ENCODE data around the gene HPS1.

The HPS1 gene

DNA sequence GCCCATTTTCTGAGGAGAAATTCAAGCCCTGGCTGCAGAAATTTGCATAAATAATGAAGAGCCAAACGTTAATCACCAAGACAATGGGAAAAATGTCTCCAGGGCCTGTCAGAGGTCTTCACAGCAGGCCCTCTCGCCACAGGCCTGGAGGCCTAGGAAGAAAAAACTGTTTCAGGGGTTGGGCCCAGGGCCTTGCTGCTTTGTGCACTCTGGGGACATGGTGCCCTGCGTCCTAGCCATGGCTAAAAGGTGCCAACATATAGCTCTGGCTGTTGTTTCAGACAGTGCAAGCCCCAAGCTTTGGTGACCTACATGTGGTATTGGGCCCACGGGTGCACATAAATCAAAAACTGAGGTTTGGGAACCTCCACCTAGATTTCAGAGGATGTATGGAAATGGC, 8.0 kb downstream of the HPS1 start:
- POLR2A ChIA-PET, result no interaction called here
- Histone ChIP-seq H3K4me3 (ENCODE audit: low read depth, low read length) (no peak overlapping the region), H3K27ac (ENCODE audit: extremely low read depth, low read depth, low read length) (no peak overlapping the region), H3K9me3 (ENCODE audit: control insufficient read depth, insufficient read depth, low read depth, low read length) (no peaks in the 10 kb centered on the region), H3K4me1 (ENCODE audit: control insufficient read depth, insufficient read depth, low read length) (no peaks in the 10 kb centered on the region), H3K36me3 (ENCODE audit: control insufficient read depth in 2 of 2, insufficient read depth in 1 of 2, low read length in 2 of 2) (peaks cover 20 to 66% of the 10 kb centered on the region in 2 experiments)
- TF ChIP-seq ZNF510 (tag by site-specific recombination; IDR thresholded peaks at IDR 0.05; ENCODE audit: insufficient replicate concordance) (no peak), ZNF585B (tag by site-specific recombination; IDR thresholded peaks at IDR 0.05) (peak; percentile 26; the same call in 1 of the 2 replicates)
- CTCF ChIA-PET, result no interaction called here

DNA sequence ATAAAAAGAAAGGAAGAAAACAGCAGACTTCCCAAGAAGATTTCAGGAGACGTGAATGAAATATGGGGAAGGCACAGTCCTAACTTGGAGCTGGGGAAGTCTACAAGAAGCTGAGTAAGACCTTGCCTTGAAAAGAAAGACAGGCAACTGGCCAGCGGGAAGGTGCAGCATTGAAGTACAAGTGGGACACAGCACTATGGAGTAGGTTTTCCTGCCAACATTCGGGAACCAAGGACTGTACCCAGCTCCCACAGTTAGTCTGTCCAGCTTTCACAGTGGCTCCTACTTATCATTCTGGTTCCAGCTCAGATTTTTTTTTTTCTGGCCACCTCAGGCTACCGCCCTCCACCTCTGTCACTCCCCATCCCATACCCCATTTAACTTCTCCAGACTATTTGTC, 10.0 kb downstream of the HPS1 start:
- H3K9me3 ChIP-seq (ENCODE audit: control insufficient read depth, insufficient read depth, low read depth, low read length), result no peaks in the 10 kb centered on the region
- ChIA-PET POLR2A (no interaction called here), CTCF (interaction anchor here (3.7 kb wide), 1 partner anchor 11 kb away, joined by 30 read pairs; no protein-coding TSS in a partner anchor)
- TF ChIP-seq ZSCAN23 (tag by site-specific recombination; IDR thresholded peaks at IDR 0.05) (no peak), ZNF335 (tag by site-specific recombination; conservative IDR thresholded peaks at IDR 0.05) (no peak), ZFP3 (tag by site-specific recombination; IDR thresholded peaks at IDR 0.05; ENCODE audit: low read depth) (no peak), KLF10 (tag by site-specific recombination; IDR thresholded peaks at IDR 0.05) (no peak), KLF8 (tag by site-specific recombination; IDR thresholded peaks at IDR 0.05) (no peak), GLIS1 (tag by site-specific recombination; IDR thresholded peaks at IDR 0.05) (no peak), SP2 (tag by site-specific recombination; IDR thresholded peaks at IDR 0.05) (no peak), ZNF138 (tag by site-specific recombination; IDR thresholded peaks at IDR 0.05; ENCODE audit: borderline replicate concordance) (no peak), ZNF623 (tag by site-specific recombination; IDR thresholded peaks at IDR 0.05) (no peak), ZNF133 (tag by site-specific recombination; IDR thresholded peaks at IDR 0.05) (no peak), ZNF202 (tag by site-specific recombination; IDR thresholded peaks at IDR 0.05; ENCODE audit: borderline replicate concordance) (no peak), HOXD13 (CRISPR knock-in tag; IDR thresholded peaks at IDR 0.05; ENCODE audit: borderline replicate concordance) (no peak), ZNF621 (tag by site-specific recombination; IDR thresholded peaks at IDR 0.05) (no peak), ZNF121 (tag by site-specific recombination; IDR thresholded peaks at IDR 0.05) (no peak)
- TF ChIP-seq, protein P1, sequence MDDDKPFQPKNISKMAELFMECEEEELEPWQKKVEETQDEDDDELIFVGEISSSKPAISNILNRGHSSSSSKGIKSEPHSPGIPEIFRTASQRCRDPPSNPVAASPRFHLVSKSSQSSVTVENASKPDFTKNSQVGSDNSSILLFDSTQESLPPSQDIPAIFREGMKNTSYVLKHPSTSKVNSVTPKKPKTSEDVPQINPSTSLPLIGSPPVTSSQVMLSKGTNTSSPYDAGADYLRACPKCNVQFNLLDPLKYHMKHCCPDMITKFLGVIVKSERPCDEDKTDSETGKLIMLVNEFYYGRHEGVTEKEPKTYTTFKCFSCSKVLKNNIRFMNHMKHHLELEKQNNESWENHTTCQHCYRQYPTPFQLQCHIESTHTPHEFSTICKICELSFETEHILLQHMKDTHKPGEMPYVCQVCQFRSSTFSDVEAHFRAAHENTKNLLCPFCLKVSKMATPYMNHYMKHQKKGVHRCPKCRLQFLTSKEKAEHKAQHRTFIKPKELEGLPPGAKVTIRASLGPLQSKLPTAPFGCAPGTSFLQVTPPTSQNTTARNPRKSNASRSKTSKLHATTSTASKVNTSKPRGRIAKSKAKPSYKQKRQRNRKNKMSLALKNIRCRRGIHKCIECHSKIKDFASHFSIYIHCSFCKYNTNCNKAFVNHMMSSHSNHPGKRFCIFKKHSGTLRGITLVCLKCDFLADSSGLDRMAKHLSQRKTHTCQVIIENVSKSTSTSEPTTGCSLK (tag by site-specific recombination; IDR thresholded peaks at IDR 0.05), result no peak
- TF ChIP-seq, protein P2, sequence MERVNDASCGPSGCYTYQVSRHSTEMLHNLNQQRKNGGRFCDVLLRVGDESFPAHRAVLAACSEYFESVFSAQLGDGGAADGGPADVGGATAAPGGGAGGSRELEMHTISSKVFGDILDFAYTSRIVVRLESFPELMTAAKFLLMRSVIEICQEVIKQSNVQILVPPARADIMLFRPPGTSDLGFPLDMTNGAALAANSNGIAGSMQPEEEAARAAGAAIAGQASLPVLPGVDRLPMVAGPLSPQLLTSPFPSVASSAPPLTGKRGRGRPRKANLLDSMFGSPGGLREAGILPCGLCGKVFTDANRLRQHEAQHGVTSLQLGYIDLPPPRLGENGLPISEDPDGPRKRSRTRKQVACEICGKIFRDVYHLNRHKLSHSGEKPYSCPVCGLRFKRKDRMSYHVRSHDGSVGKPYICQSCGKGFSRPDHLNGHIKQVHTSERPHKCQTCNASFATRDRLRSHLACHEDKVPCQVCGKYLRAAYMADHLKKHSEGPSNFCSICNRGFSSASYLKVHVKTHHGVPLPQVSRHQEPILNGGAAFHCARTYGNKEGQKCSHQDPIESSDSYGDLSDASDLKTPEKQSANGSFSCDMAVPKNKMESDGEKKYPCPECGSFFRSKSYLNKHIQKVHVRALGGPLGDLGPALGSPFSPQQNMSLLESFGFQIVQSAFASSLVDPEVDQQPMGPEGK (tag by site-specific recombination; IDR thresholded peaks at IDR 0.05), result no peak
- H3K36me3 ChIP-seq (ENCODE audit: control insufficient read depth in 2 of 2, insufficient read depth in 1 of 2, low read length in 2 of 2), result peaks cover 21 to 62% of the 10 kb centered on the region in 2 experiments
- no peak overlapping the region for H3K27ac ChIP-seq (ENCODE audit: extremely low read depth, low read depth, low read length)
- no peaks in the 10 kb centered on the region for H3K4me1 ChIP-seq (ENCODE audit: control insufficient read depth, insufficient read depth, low read length)
- H3K4me3 ChIP-seq (ENCODE audit: low read depth, low read length), result no peak overlapping the region

DNA sequence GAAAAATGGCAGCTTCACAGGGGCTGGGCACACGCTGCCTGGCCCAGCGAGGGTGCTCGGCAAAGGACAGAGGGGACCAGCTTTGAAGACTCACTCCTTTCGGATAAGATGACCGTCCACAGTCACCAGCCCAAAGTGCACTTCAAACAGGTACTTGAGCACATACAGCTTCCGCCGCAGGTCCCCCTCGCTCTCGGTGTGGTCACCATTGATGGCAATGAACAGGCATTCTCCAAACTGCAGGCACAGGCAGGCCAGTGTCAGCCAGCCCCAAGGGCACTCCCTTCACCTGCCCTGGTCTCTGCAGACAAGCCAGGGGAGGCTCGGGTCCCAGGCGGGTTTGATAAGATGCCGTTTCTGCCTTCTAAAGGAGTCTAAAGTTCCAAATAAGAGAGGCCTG, 11.6 kb downstream of the HPS1 start:
- CTCF ChIA-PET, result interaction anchor here (0.5 to 3.7 kb wide), 2 partner anchors 10 to 41 kb away, joined by 3 to 30 read pairs; no protein-coding TSS in a partner anchor
- POLR2A ChIA-PET, result no interaction called here
- Histone ChIP-seq H3K4me3 (ENCODE audit: low read depth, low read length) (no peak overlapping the region), H3K4me1 (ENCODE audit: control insufficient read depth, insufficient read depth, low read length) (no peaks in the 10 kb centered on the region), H3K36me3 (ENCODE audit: control insufficient read depth in 2 of 2, insufficient read depth in 1 of 2, low read length in 2 of 2) (peaks cover 11 to 67% of the 10 kb centered on the region in 2 experiments), H3K27ac (ENCODE audit: extremely low read depth, low read depth, low read length) (no peak overlapping the region), H3K9me3 (ENCODE audit: control insufficient read depth, insufficient read depth, low read depth, low read length) (no peaks in the 10 kb centered on the region)
- TF ChIP-seq, protein P3, sequence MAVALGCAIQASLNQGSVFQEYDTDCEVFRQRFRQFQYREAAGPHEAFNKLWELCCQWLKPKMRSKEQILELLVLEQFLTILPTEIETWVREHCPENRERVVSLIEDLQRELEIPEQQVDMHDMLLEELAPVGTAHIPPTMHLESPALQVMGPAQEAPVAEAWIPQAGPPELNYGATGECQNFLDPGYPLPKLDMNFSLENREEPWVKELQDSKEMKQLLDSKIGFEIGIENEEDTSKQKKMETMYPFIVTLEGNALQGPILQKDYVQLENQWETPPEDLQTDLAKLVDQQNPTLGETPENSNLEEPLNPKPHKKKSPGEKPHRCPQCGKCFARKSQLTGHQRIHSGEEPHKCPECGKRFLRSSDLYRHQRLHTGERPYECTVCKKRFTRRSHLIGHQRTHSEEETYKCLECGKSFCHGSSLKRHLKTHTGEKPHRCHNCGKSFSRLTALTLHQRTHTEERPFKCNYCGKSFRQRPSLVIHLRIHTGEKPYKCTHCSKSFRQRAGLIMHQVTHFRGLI (tag by site-specific recombination; IDR thresholded peaks at IDR 0.05), result no peak
- TF ChIP-seq RBAK (tag by site-specific recombination; IDR thresholded peaks at IDR 0.05), result no peak
- TF ChIP-seq SP2 (tag by site-specific recombination; IDR thresholded peaks at IDR 0.05), result no peak
- TF ChIP-seq ZNF473 (tag by site-specific recombination; IDR thresholded peaks at IDR 0.05), result no peak
- TF ChIP-seq ZNF394 (tag by site-specific recombination; IDR thresholded peaks at IDR 0.05; ENCODE audit: borderline replicate concordance), result no peak
- TF ChIP-seq ZNF433 (tag by site-specific recombination; IDR thresholded peaks at IDR 0.05; ENCODE audit: low read depth), result no peak
- no peak for TF ChIP-seq ZNF114 (tag by site-specific recombination; IDR thresholded peaks at IDR 0.05)

All from HEK293 (cell line).